ENCODE results near the gene SEC63. TPM values are rescaled to one million over a fixed set of nuclear protein-coding genes. Genes with fewer than 3 reads are reported as not detected.

Gene SEC63
- total RNA-seq, 1 experiment from 2014 or later: 51.3 TPM

DNA sequence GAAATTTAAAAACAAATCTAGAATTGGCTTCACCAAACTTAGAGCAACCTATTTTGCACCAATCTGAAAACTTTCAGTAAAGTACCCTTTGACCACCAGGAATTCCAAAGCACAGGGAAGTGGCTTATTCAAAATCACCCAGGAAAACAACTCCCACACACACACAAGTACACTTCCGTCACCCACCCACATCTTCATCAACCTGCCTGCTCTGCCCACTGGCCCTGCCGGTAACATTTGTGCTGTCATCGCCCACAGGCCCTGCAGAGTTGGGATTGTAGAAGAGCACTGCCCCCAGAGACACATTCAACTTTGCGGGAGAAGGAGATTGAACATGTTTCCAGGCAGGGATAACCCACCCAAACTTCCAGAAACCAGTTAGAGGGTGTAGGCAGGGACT, 114.6 kb downstream of the SEC63 start:
- Histone ChIP-seq H3K27ac (ENCODE audit: low read depth, low read length) (no peak overlapping the region), H3K4me1 (ENCODE audit: control insufficient read depth in 1 of 2, insufficient read depth in 2 of 2, low read length in 2 of 2) (peaks cover 0 to 6% of the 10 kb centered on the region in 2 experiments; a peak in 1 of 4 replicates), H3K79me2 (ENCODE audit: insufficient read depth, low read length) (no peaks in the 10 kb centered on the region), H3K9me3 (ENCODE audit: control insufficient read depth in 1 of 2, insufficient read depth in 1 of 2, low read depth in 1 of 2, low read length in 2 of 2) (no peaks in the 10 kb centered on the region), H2AFZ (ENCODE audit: low read depth, low read length, poor library complexity, severe bottlenecking) (no peak overlapping the region), H4K20me1 (ENCODE audit: insufficient read depth) (no peaks in the 10 kb centered on the region), H3K36me3 (ENCODE audit: control insufficient read depth in 1 of 2, insufficient read depth in 2 of 2, low read length in 2 of 2) (no peaks in the 10 kb centered on the region), H3K9ac (ENCODE audit: low read length) (no peak overlapping the region), H3K9me2 (ENCODE audit: insufficient read depth) (no peaks in the 10 kb centered on the region), H3K4me2 (ENCODE audit: low read length) (no peak overlapping the region), H3K27me3 (ENCODE audit: insufficient read depth, low read length) (no peaks in the 10 kb centered on the region), H3K4me3 (replicated peaks in 1 of 2; ENCODE audit: low read depth in 1 of 2, low read length in 2 of 2) (no peak overlapping the region)
- intact Hi-C loops (cut with micrococcal nuclease): no loop called here
- no TSS peak for BruUV-seq (replicated peaks)
- ChIA-PET RAD21 (ENCODE audit: low non-redundant PET in 1 of 2, low total read pairs in 2 of 2, uncharacterized antibody in 2 of 2, unreplicated experiment in 2 of 2) (no interaction called here), POLR2A (interaction anchor here (0.6 kb wide), 1 partner anchor 115 kb away, joined by 4 read pairs; no protein-coding TSS in a partner anchor), CTCF (interaction anchor here (0.6 kb wide), 1 partner anchor 205 kb away, joined by 3 read pairs; no protein-coding TSS in a partner anchor)
- no peak for ATAC-seq
- no peak for DNase-seq (ENCODE audit: low read depth, low spot score)
- TF ChIP-seq, protein P1, sequence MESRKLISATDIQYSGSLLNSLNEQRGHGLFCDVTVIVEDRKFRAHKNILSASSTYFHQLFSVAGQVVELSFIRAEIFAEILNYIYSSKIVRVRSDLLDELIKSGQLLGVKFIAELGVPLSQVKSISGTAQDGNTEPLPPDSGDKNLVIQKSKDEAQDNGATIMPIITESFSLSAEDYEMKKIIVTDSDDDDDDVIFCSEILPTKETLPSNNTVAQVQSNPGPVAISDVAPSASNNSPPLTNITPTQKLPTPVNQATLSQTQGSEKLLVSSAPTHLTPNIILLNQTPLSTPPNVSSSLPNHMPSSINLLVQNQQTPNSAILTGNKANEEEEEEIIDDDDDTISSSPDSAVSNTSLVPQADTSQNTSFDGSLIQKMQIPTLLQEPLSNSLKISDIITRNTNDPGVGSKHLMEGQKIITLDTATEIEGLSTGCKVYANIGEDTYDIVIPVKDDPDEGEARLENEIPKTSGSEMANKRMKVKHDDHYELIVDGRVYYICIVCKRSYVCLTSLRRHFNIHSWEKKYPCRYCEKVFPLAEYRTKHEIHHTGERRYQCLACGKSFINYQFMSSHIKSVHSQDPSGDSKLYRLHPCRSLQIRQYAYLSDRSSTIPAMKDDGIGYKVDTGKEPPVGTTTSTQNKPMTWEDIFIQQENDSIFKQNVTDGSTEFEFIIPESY (IDR thresholded peaks at IDR 0.05; ENCODE audit: extremely low read depth, insufficient replicate concordance, low read length): no peak
- no peak for TF ChIP-seq EZH2 (IDR thresholded peaks at IDR 0.05)
- TF ChIP-seq, protein P2, sequence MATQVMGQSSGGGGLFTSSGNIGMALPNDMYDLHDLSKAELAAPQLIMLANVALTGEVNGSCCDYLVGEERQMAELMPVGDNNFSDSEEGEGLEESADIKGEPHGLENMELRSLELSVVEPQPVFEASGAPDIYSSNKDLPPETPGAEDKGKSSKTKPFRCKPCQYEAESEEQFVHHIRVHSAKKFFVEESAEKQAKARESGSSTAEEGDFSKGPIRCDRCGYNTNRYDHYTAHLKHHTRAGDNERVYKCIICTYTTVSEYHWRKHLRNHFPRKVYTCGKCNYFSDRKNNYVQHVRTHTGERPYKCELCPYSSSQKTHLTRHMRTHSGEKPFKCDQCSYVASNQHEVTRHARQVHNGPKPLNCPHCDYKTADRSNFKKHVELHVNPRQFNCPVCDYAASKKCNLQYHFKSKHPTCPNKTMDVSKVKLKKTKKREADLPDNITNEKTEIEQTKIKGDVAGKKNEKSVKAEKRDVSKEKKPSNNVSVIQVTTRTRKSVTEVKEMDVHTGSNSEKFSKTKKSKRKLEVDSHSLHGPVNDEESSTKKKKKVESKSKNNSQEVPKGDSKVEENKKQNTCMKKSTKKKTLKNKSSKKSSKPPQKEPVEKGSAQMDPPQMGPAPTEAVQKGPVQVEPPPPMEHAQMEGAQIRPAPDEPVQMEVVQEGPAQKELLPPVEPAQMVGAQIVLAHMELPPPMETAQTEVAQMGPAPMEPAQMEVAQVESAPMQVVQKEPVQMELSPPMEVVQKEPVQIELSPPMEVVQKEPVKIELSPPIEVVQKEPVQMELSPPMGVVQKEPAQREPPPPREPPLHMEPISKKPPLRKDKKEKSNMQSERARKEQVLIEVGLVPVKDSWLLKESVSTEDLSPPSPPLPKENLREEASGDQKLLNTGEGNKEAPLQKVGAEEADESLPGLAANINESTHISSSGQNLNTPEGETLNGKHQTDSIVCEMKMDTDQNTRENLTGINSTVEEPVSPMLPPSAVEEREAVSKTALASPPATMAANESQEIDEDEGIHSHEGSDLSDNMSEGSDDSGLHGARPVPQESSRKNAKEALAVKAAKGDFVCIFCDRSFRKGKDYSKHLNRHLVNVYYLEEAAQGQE (IDR thresholded peaks at IDR 0.05; ENCODE audit: low read depth): no peak
- TF ChIP-seq YY1 (IDR thresholded peaks at IDR 0.05; ENCODE audit: extremely low read depth, insufficient replicate concordance, low read depth, low read length): no peak
- TF ChIP-seq ZNF274 (IDR thresholded peaks at IDR 0.05; ENCODE audit: low read depth, low read length): no peak
- no peak for TF ChIP-seq JUND (IDR thresholded peaks at IDR 0.05)
- TF ChIP-seq ELF1 (IDR thresholded peaks at IDR 0.05; ENCODE audit: borderline replicate concordance, low read depth): no peak

Measured in HCT116 (cell line).